ENCODE data around the gene PHGDH.
"Not testable (repeated sequence)": the region's sequence is repeated elsewhere in the genome, so short reads cannot be mapped to it uniquely, and the experiment has no call there.

Gene PHGDH

GRCh38 chr1:119679223-119679622 lies 32.5 kb upstream of the PHGDH start:
- FAIRE-seq: no peak
- no peak for TF ChIP-seq POLR2AphosphoS5 (IDR thresholded peaks at IDR 0.05; ENCODE audit: low read depth, low read length)
- no peak for TF ChIP-seq POLR2A (IDR thresholded peaks at IDR 0.05; ENCODE audit: low read depth, low read length)
- TF ChIP-seq TAF1 (IDR thresholded peaks at IDR 0.05; ENCODE audit: borderline replicate concordance, low read depth, low read length): no peak
- no peak for DNase-seq (ENCODE audit: insufficient read length)

- FAIRE-seq (no peak), DNase-seq (ENCODE audit: insufficient read length) (no peak)
- no peak for TF ChIP-seq POLR2AphosphoS5 (IDR thresholded peaks at IDR 0.05; ENCODE audit: low read depth, low read length)
- no peak for TF ChIP-seq TAF1 (IDR thresholded peaks at IDR 0.05; ENCODE audit: borderline replicate concordance, low read depth, low read length)
- no peak for TF ChIP-seq POLR2A (IDR thresholded peaks at IDR 0.05; ENCODE audit: low read depth, low read length)
These were observed 31.5 kb upstream of the PHGDH start for GRCh38 chr1:119680193-119680592.

DNA sequence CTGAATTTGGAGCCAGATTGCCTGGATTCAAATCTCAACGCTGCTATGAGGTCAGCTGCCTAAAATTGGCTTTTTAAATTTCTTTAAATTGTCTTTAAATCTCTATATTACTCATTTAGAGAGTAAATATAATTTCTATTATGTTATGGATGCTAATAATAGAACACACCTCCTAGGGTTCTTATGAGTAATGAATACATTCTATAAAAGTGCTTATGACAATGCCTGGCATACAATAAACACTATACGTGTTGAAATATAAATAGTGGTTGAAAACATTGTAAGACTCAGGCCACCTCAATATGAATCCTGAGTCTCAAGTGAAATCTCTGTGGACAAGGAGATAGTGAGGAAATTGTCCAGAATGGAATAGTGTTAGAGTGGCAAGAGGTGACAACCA lies 31.0 kb upstream of the PHGDH start:
- DNase-seq (ENCODE audit: insufficient read length) (no peak), FAIRE-seq (no peak)
- TF ChIP-seq POLR2A (IDR thresholded peaks at IDR 0.05; ENCODE audit: low read depth, low read length) (no peak), POLR2AphosphoS5 (IDR thresholded peaks at IDR 0.05; ENCODE audit: low read depth, low read length) (no peak), TAF1 (IDR thresholded peaks at IDR 0.05; ENCODE audit: borderline replicate concordance, low read depth, low read length) (no peak)

- no peak for DNase-seq (ENCODE audit: insufficient read length)
- FAIRE-seq: no peak
These were observed 30.2 kb upstream of the PHGDH start for GRCh38 chr1:119681560-119681959.

DNA sequence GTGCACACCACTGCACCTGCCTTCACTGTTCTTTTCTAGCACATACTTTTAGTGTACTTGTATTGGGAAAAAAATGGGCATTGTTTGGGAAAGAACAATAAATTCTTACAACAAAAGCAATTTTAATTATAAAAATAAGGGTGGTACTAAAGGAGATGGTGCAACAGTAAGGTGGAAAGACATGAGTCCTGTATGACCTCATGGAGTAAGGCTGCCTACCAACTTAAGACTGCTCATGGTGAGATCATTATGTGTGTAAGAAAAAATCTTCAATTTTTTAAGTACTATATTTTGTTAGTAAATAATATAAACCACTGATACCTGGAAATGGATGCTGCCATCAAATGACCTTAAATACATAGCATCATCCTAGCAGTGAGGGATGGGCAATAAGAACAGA lies 29.6 kb upstream of the PHGDH start:
- FAIRE-seq (no peak), DNase-seq (ENCODE audit: insufficient read length) (no peak)
- TF ChIP-seq POLR2AphosphoS5 (IDR thresholded peaks at IDR 0.05; ENCODE audit: low read depth, low read length): no peak
- TF ChIP-seq POLR2A (IDR thresholded peaks at IDR 0.05; ENCODE audit: low read depth, low read length): no peak
- no peak for TF ChIP-seq TAF1 (IDR thresholded peaks at IDR 0.05; ENCODE audit: borderline replicate concordance, low read depth, low read length)

More at GRCh38 chr1:119681560-119681959, 30.2 kb upstream of the PHGDH start:
- TF ChIP-seq TAF1 (IDR thresholded peaks at IDR 0.05; ENCODE audit: borderline replicate concordance, low read depth, low read length) (no peak), POLR2A (IDR thresholded peaks at IDR 0.05; ENCODE audit: low read depth, low read length) (no peak), POLR2AphosphoS5 (IDR thresholded peaks at IDR 0.05; ENCODE audit: low read depth, low read length) (no peak)

DNA sequence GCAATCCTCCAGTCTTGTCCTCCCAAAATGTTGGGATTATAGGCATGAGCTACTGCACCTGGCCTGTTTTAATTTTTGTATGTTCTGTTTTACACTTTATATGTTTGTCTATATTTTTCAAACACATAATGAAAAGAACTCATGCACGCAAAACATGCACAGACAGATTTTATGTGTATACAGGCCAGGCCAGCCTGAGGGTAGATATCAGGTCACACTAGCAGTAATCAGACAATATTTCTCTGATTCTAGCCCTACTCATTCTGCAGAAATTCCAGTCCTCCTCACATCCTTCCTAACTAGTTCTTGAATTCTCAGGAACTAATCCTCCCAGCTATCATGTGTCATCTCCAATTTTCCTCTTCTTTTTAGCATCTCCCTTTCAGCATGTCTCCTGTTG lies 27.8 kb upstream of the PHGDH start:
- no peak for DNase-seq (ENCODE audit: insufficient read length)
- no peak for FAIRE-seq
- TF ChIP-seq POLR2AphosphoS5 (IDR thresholded peaks at IDR 0.05; ENCODE audit: low read depth, low read length) (no peak), TAF1 (IDR thresholded peaks at IDR 0.05; ENCODE audit: borderline replicate concordance, low read depth, low read length) (no peak), POLR2A (IDR thresholded peaks at IDR 0.05; ENCODE audit: low read depth, low read length) (no peak)

GRCh38 chr1:119686661-119687060 lies 25.1 kb upstream of the PHGDH start:
- DNase-seq (ENCODE audit: insufficient read length) (no peak), FAIRE-seq (no peak)
- no peak for TF ChIP-seq POLR2A (IDR thresholded peaks at IDR 0.05; ENCODE audit: low read depth, low read length)
- no peak for TF ChIP-seq POLR2AphosphoS5 (IDR thresholded peaks at IDR 0.05; ENCODE audit: low read depth, low read length)
- no peak for TF ChIP-seq TAF1 (IDR thresholded peaks at IDR 0.05; ENCODE audit: borderline replicate concordance, low read depth, low read length)

DNA sequence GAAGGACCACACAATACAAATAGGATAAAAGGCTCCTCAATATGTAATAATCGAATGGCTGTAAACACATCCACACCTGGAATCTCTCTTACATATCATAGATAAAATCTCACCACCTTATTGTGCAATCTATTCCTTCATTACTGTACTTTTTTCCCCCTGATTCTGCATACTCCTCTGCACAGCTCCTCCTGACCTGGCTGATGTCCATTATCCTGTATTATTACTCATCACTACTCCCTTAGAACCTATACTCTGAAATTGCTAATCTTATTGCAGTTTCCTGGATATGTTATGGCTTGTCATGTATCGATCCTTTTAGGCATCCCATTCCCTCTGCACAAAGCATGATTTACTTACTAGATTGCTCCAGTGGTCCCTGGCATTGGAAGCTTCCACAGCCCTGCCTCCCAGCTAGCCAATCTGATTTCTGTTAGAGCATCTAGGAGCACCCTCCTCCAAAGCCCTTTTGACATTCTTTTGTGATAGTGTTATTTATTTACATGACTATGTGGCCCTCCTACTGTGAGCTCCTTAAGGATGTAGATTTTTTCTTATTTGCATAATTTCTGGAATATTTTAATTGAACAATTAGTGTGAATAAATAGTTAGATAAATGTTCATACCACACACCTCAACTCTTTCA lies 24.2 kb upstream of the PHGDH start:
- TF ChIP-seq TAF1 (IDR thresholded peaks at IDR 0.05; ENCODE audit: borderline replicate concordance, low read depth, low read length) (no peak), POLR2A (IDR thresholded peaks at IDR 0.05; ENCODE audit: low read depth, low read length) (no peak), POLR2AphosphoS5 (IDR thresholded peaks at IDR 0.05; ENCODE audit: low read depth, low read length) (no peak)
- DNase-seq (ENCODE audit: insufficient read length) (no peak), FAIRE-seq (no peak)

GRCh38 chr1:119688810-119689209 lies 22.9 kb upstream of the PHGDH start:
- DNase-seq (ENCODE audit: insufficient read length) (no peak), FAIRE-seq (no peak)
- TF ChIP-seq POLR2A (IDR thresholded peaks at IDR 0.05; ENCODE audit: low read depth, low read length): no peak
- TF ChIP-seq TAF1 (IDR thresholded peaks at IDR 0.05; ENCODE audit: borderline replicate concordance, low read depth, low read length): no peak

DNA sequence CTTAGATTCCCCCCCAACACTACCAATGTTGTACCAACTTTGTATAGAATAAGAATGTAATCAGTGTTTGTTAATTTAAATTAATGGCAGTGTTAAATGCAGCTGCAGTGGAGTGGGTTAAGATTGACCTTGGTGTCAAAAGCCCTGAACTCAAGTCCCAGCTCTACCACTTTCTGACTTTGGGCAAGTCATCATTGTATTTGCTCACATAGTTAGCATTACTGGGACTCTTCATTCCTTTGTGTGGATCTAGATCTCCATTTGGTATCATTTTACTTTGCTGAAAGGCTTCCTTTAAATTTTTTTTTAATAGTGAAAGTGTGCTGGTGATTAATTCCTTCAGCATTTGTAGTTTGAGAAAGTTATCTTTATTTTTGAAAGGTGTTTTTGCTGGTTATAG lies 22.2 kb upstream of the PHGDH start:
- no peak for FAIRE-seq
- TF ChIP-seq POLR2A (IDR thresholded peaks at IDR 0.05; ENCODE audit: low read depth, low read length): no peak
- no peak for TF ChIP-seq TAF1 (IDR thresholded peaks at IDR 0.05; ENCODE audit: borderline replicate concordance, low read depth, low read length)
- TF ChIP-seq POLR2AphosphoS5 (IDR thresholded peaks at IDR 0.05; ENCODE audit: low read depth, low read length): no peak
- DNase-seq (ENCODE audit: insufficient read length): no peak

- FAIRE-seq; DNase-seq (ENCODE audit: insufficient read length): not testable (repeated sequence)
These were observed 14.9 kb upstream of the PHGDH start for GRCh38 chr1:119696863-119697262.

GRCh38 chr1:119697598-119697997 lies 14.1 kb upstream of the PHGDH start:
- no peak for DNase-seq (ENCODE audit: insufficient read length)
- FAIRE-seq: no peak
- TF ChIP-seq POLR2AphosphoS5 (IDR thresholded peaks at IDR 0.05; ENCODE audit: low read depth, low read length): no peak
- no peak for TF ChIP-seq TAF1 (IDR thresholded peaks at IDR 0.05; ENCODE audit: borderline replicate concordance, low read depth, low read length)
- TF ChIP-seq POLR2A (IDR thresholded peaks at IDR 0.05; ENCODE audit: low read depth, low read length): no peak

- DNase-seq (ENCODE audit: insufficient read length) (no peak), FAIRE-seq (no peak)
- TF ChIP-seq POLR2A (IDR thresholded peaks at IDR 0.05; ENCODE audit: low read depth, low read length): no peak
- TF ChIP-seq POLR2AphosphoS5 (IDR thresholded peaks at IDR 0.05; ENCODE audit: low read depth, low read length): no peak
- no peak for TF ChIP-seq TAF1 (IDR thresholded peaks at IDR 0.05; ENCODE audit: borderline replicate concordance, low read depth, low read length)
These were observed 11.4 kb upstream of the PHGDH start for GRCh38 chr1:119700326-119700725.

All from GM12892 (cell line).